Stomach (tissue), 4 donors: ENCODE data around the gene CITED4.

Experiments used
- CTCF ChIP-seq, 7 experiments: fragments of 450-650 bp in 4 of 7; fragments of 200-600 bp in 3 of 7; sonication (generic) in 3 of 7; IDR thresholded peaks; one replicate each; pipeline ENCODE4 v1.5.1; 2016 to 2019; ENCODE audit warnings: antibody characterized with exemption in 7 of 7, control low read depth in 2 of 7, mild to moderate bottlenecking in 1 of 7
- POLR2A ChIP-seq, 4 donors: fragments of 450-650 bp; IDR thresholded peaks; one replicate each; pipeline ENCODE4 v1.6.1; 2016; ENCODE audit warnings: antibody characterized with exemption in 4 of 4, control low read depth in 2 of 4, mild to moderate bottlenecking in 1 of 4, moderate library complexity in 1 of 4
- POLR2AphosphoS5 ChIP-seq, 3 donors: sonication (generic); formaldehyde crosslinking; IDR thresholded peaks; one replicate each; pipeline ENCODE4 v1.6.1; 2016; ENCODE audit warnings: antibody characterized with exemption in 3 of 3

GRCh38 chr1:40840526-40841323 is 21.4 kb downstream of the CITED4 start:
- TF ChIP-seq POLR2A (IDR thresholded peaks at IDR 0.05) (no peak), CTCF (IDR thresholded peaks at IDR 0.05) (no peak), POLR2AphosphoS5 (IDR thresholded peaks at IDR 0.05) (no peak)
